HepG2 (cell line): ENCODE data around the gene GNG7. TPM values are rescaled to one million over a fixed set of nuclear protein-coding genes. Genes with fewer than 3 reads are reported as not detected.

Experiments used
- ATF7-NPFF ChIP-seq: sonication (generic); formaldehyde crosslinking; IDR thresholded peaks from 2 replicates; pipeline ENCODE4 v1.8.1; 2023; ENCODE audit warnings: mild to moderate bottlenecking, low read depth, missing genetic modification reagents, moderate library complexity
- BRCA1 ChIP-seq: sonication (generic); formaldehyde crosslinking; IDR thresholded peaks from 2 replicates; pipeline ENCODE4 v1.4.0; 2020; ENCODE audit warnings: missing genetic modification reagents
- DMAP1 ChIP-seq: IDR thresholded peaks from 2 replicates; pipeline ENCODE4 v1.6.1; 2016
- IKZF4 ChIP-seq: sonication (generic); formaldehyde crosslinking; IDR thresholded peaks from 2 replicates; pipeline ENCODE4 v1.5.1; 2020; ENCODE audit warnings: borderline replicate concordance, mild to moderate bottlenecking, low read depth, missing genetic modification reagents; ENCODE audit errors: not compliant biosample characterization
- MBNL3 ChIP-seq: fragments of 250-450 bp; sonication (Bioruptor Pico); conservative IDR thresholded peaks from 2 replicates; pipeline ENCODE4 v1.8.0; 2022; ENCODE audit warnings: mild to moderate bottlenecking, inconsistent platforms
- MLLT10 ChIP-seq: sonication (generic); formaldehyde crosslinking; IDR thresholded peaks from 2 replicates; pipeline ENCODE4 v1.4.0; 2020; ENCODE audit warnings: missing genetic modification reagents
- NFE2 ChIP-seq: sonication (generic); formaldehyde crosslinking; IDR thresholded peaks from 2 replicates; pipeline ENCODE4 v1.4.0; 2020; ENCODE audit warnings: missing genetic modification reagents
- NFE2L1 ChIP-seq: sonication (generic); formaldehyde crosslinking; IDR thresholded peaks from 2 replicates; pipeline ENCODE4 v1.4.0; 2020; ENCODE audit warnings: missing genetic modification reagents, mild to moderate bottlenecking, borderline replicate concordance
- RBFOX2 ChIP-seq: fragments of 200-400 bp; formaldehyde crosslinking; IDR thresholded peaks from 2 replicates; pipeline ENCODE4 v1.6.1; 2017; ENCODE audit warnings: low read depth, mild to moderate bottlenecking, low read length
- ZNF24 ChIP-seq: fragments of 450-650 bp; IDR thresholded peaks from 2 replicates; pipeline ENCODE4 v1.6.1; 2017; ENCODE audit warnings: antibody characterized with exemption, mild to moderate bottlenecking
- ZNF841 ChIP-seq: sonication (generic); formaldehyde crosslinking; IDR thresholded peaks from 2 replicates; pipeline ENCODE4 v1.8.1; 2023; ENCODE audit warnings: missing genetic modification reagents, borderline replicate concordance
- polyA plus RNA-seq, 8 experiments: library from polyadenylated mRNA; depleted of rRNA in 3 of 8; stranded (reverse) in 7 of 8; unstranded in 1 of 8; fragments of >200 nt; fragmentation: Illumina TruSeq in 4 of 8; extraction: Trizol in 4 of 8; gene quantifications; 2 replicates each; pipeline versions ENCODE4 v1.2.1 to v1.2.3, GENCODE V29; 2011 to 2016; ENCODE audit warnings: low read depth in 4 of 8, missing spikeins in 1 of 8, mixed read lengths in 1 of 8; ENCODE audit not compliant: insufficient read depth in 1 of 8
- total RNA-seq, 5 experiments: library from RNA; depleted of rRNA; stranded (reverse); fragments of >200 nt; fragmentation: Illumina TruSeq; extraction: Trizol; gene quantifications; 2 replicates each; pipeline ENCODE4 v1.2.3, GENCODE V29; 2016; ENCODE audit warnings: low read depth in 1 of 5
- TF ChIP-seq, protein P1 (sequence below): sonication (generic); formaldehyde crosslinking; IDR thresholded peaks from 2 replicates; pipeline ENCODE4 v1.8.0; 2022; ENCODE audit warnings: mild to moderate bottlenecking, missing genetic modification reagents, borderline replicate concordance
- TF ChIP-seq, protein P2 (sequence below): sonication (generic); formaldehyde crosslinking; IDR thresholded peaks from 2 replicates; pipeline ENCODE4 v1.4.0; 2020; ENCODE audit warnings: low read depth, mild to moderate bottlenecking, missing genetic modification reagents
- TF ChIP-seq, protein P3 (sequence below): sonication (generic); formaldehyde crosslinking; IDR thresholded peaks from 2 replicates; pipeline ENCODE4 v1.4.0; 2020; ENCODE audit warnings: missing genetic modification reagents
- TF ChIP-seq, protein P4 (sequence below): sonication (generic); formaldehyde crosslinking; conservative IDR thresholded peaks from 2 replicates; pipeline ENCODE4 v1.5.0; 2020; ENCODE audit warnings: missing genetic modification reagents
- TF ChIP-seq, protein P5 (sequence below): sonication (generic); formaldehyde crosslinking; IDR thresholded peaks from 2 replicates; pipeline ENCODE4 v1.4.0; 2020; ENCODE audit warnings: missing genetic modification reagents, low read depth, mild to moderate bottlenecking, borderline replicate concordance
- TF ChIP-seq, protein P6 (sequence below): sonication (generic); formaldehyde crosslinking; IDR thresholded peaks from 2 replicates; pipeline ENCODE4; 2020; ENCODE audit warnings: missing genetic modification reagents, mild to moderate bottlenecking, borderline replicate concordance

The GNG7 gene
- total and polyA plus RNA-seq, 2 of the 13 experiments (the other 11 are each of a cell fraction or from before 2014, with no cell fraction given), result 1.4 to 3.3 TPM

DNA sequence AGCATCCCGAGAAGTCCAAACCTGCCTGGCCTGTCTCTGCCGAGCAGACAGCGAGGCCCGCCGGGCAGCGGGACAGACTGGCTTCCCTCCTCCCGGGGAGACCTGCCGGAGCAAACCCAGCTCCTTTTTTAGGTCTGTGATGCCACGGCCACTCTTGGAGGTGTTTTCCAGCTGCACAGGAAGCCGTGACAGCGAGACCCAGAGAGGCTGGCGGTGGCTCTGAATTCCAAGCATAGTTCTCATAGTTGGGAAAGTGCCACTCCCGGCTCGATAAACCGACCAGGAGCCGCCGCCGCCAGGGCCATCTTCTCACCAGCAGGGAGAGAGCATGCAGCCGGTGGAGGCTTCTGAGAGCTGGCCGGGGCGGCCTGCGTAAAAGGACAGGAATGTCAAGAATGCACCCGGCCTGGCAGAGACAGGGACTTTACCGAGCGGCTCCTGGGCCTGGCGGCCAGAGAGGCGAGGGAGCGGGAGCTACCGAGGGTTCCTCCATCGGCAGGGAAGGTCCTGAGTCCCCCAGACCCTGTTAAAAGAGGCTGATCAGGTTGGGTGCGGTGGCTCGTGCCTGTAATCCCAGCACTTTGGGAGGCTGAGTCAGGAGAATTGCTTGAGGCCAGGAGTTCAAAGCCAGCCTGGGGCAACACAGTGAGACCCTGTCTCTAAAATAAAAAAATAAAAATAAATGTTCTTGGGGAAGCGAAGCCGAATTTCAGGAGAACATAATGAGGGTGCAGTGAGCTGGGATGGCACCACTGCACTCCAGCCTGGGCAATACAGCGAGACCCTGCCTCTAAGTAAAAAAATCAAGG, 161.6 kb downstream of the GNG7 start (continued):
- TF ChIP-seq, protein P1, sequence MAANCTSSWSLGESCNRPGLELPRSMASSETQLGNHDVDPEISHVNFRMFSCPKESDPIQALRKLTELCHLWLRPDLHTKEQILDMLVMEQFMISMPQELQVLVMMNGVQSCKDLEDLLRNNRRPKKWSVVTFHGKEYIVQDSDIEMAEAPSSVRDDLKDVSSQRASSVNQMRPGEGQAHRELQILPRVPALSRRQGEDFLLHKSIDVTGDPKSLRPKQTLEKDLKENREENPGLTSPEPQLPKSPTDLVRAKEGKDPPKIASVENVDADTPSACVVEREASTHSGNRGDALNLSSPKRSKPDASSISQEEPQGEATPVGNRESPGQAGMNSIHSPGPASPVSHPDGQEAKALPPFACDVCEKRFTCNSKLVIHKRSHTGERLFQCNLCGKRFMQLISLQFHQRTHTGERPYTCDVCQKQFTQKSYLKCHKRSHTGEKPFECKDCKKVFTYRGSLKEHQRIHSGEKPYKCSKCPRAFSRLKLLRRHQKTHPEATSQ, result no peak; the same call in 1 of the 2 replicates
- TF ChIP-seq, protein P2, sequence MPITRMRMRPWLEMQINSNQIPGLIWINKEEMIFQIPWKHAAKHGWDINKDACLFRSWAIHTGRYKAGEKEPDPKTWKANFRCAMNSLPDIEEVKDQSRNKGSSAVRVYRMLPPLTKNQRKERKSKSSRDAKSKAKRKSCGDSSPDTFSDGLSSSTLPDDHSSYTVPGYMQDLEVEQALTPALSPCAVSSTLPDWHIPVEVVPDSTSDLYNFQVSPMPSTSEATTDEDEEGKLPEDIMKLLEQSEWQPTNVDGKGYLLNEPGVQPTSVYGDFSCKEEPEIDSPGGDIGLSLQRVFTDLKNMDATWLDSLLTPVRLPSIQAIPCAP, result no peak
- TF ChIP-seq BRCA1 (0 out of 2 replicates have a peak, but pooled peaks have one; percentile 39), IKZF4 (CRISPR knock-in tag) (peak; percentile 54), MLLT10 (CRISPR knock-in tag) (no peak), DMAP1 (no peak; the same call in 1 of the 2 replicates), NFE2 (CRISPR knock-in tag) (no peak), ZNF24 (no peak), ATF7-NPFF (CRISPR knock-in tag) (no peak), ZNF841 (CRISPR knock-in tag) (no peak), NFE2L1 (CRISPR knock-in tag) (no peak), MBNL3 (CRISPR knock-in tag) (no peak), RBFOX2 (no peak)
- TF ChIP-seq, protein P3, sequence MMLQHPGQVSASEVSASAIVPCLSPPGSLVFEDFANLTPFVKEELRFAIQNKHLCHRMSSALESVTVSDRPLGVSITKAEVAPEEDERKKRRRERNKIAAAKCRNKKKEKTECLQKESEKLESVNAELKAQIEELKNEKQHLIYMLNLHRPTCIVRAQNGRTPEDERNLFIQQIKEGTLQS, result peak; percentile 90
- TF ChIP-seq, protein P4, sequence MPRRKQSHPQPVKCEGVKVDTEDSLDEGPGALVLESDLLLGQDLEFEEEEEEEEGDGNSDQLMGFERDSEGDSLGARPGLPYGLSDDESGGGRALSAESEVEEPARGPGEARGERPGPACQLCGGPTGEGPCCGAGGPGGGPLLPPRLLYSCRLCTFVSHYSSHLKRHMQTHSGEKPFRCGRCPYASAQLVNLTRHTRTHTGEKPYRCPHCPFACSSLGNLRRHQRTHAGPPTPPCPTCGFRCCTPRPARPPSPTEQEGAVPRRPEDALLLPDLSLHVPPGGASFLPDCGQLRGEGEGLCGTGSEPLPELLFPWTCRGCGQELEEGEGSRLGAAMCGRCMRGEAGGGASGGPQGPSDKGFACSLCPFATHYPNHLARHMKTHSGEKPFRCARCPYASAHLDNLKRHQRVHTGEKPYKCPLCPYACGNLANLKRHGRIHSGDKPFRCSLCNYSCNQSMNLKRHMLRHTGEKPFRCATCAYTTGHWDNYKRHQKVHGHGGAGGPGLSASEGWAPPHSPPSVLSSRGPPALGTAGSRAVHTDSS (CRISPR knock-in tag), result no peak
- TF ChIP-seq, protein P5, sequence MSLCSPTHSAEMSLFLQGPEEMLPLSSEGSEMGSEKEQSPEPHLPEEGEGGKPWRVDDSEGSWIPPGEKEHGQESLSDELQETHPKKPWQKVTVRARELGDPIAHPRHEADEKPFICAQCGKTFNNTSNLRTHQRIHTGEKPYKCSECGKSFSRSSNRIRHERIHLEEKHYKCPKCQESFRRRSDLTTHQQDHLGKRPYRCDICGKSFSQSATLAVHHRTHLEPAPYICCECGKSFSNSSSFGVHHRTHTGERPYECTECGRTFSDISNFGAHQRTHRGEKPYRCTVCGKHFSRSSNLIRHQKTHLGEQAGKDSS (CRISPR knock-in tag), result peak; percentile 60; the same call in 1 of the 2 replicates
- TF ChIP-seq, protein P6, sequence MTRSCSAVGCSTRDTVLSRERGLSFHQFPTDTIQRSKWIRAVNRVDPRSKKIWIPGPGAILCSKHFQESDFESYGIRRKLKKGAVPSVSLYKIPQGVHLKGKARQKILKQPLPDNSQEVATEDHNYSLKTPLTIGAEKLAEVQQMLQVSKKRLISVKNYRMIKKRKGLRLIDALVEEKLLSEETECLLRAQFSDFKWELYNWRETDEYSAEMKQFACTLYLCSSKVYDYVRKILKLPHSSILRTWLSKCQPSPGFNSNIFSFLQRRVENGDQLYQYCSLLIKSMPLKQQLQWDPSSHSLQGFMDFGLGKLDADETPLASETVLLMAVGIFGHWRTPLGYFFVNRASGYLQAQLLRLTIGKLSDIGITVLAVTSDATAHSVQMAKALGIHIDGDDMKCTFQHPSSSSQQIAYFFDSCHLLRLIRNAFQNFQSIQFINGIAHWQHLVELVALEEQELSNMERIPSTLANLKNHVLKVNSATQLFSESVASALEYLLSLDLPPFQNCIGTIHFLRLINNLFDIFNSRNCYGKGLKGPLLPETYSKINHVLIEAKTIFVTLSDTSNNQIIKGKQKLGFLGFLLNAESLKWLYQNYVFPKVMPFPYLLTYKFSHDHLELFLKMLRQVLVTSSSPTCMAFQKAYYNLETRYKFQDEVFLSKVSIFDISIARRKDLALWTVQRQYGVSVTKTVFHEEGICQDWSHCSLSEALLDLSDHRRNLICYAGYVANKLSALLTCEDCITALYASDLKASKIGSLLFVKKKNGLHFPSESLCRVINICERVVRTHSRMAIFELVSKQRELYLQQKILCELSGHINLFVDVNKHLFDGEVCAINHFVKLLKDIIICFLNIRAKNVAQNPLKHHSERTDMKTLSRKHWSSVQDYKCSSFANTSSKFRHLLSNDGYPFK (CRISPR knock-in tag), result peak; percentile 64; the same call in 1 of the 2 replicates
